Measurements from ENCODE around the gene ZNF497. TPM values are rescaled to one million over a fixed set of nuclear protein-coding genes. Genes with fewer than 3 reads are reported as not detected.

ZNF497 gene
- total and polyA plus RNA-seq, 2 of the 13 experiments (the other 11 are each of a cell fraction or from before 2014, with no cell fraction given), result 1.5 to 1.9 TPM

DNA sequence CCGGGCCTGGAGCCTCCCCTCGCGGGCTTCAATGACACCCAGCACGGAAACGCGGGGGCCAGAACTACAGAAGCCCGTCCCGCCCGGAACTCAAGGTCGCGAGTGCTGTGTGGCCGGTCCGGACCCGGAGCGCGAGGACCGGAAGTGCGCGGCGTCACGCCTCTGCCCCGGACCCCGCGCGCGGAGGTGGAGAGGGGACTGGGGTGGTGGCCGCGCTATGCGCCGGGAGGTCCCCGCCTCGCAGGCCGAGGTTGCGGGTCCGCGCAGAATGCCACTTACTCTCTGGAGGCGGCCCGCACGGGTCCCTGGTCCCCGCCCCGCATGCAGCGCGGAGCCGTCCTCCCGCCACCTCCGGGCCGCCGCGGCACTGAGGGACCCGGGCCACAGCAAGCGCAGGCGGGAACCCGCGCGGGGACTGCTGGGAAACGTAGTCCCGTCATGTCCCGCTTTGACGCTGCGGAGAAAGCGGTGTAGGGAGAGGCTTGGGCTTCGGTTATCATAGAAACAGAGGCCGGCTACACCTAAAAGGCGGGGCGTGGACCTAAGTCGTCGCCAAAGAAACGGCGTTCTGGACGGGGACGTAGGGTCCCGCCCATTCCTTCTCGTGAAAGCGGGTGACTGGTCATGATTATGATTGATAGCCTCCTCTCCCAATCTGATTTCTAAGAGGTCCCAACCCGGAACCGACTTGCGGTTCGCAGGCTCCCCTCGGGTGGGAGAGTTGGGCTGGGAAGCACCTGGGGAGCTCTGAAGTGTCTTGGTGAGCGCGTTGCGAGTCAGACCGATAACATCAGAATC, 18.3 kb upstream of the ZNF497 start, which contains the start of gene ZNF837 (continued):
- TF ChIP-seq NPAS2 (CRISPR knock-in tag; IDR thresholded peaks at IDR 0.05; ENCODE audit: borderline replicate concordance), result no peak
- peak; percentile 65; the same call in 1 of the 2 replicates for TF ChIP-seq ZNF121 (CRISPR knock-in tag; IDR thresholded peaks at IDR 0.05)
- TF ChIP-seq MTF2 (CRISPR knock-in tag; IDR thresholded peaks at IDR 0.05; ENCODE audit: borderline replicate concordance), result peak; percentile 97
- no peak for TF ChIP-seq JUND (CRISPR knock-in tag; IDR thresholded peaks at IDR 0.05)
- no peak; the same call in 1 of the 2 replicates for TF ChIP-seq HNF4A (CRISPR knock-in tag; IDR thresholded peaks at IDR 0.05)
- TF ChIP-seq, protein P1, sequence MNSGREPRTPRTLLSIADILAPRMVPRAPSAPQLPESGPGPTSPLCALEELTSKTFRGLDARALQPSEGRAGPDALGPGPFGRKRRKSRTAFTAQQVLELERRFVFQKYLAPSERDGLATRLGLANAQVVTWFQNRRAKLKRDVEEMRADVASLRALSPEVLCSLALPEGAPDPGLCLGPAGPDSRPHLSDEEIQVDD (CRISPR knock-in tag; IDR thresholded peaks at IDR 0.05; ENCODE audit: borderline replicate concordance), result peak; percentile 89; the same call in 1 of the 2 replicates
- TF ChIP-seq ZNF841 (CRISPR knock-in tag; IDR thresholded peaks at IDR 0.05; ENCODE audit: borderline replicate concordance), result no peak
- TF ChIP-seq, protein P2, sequence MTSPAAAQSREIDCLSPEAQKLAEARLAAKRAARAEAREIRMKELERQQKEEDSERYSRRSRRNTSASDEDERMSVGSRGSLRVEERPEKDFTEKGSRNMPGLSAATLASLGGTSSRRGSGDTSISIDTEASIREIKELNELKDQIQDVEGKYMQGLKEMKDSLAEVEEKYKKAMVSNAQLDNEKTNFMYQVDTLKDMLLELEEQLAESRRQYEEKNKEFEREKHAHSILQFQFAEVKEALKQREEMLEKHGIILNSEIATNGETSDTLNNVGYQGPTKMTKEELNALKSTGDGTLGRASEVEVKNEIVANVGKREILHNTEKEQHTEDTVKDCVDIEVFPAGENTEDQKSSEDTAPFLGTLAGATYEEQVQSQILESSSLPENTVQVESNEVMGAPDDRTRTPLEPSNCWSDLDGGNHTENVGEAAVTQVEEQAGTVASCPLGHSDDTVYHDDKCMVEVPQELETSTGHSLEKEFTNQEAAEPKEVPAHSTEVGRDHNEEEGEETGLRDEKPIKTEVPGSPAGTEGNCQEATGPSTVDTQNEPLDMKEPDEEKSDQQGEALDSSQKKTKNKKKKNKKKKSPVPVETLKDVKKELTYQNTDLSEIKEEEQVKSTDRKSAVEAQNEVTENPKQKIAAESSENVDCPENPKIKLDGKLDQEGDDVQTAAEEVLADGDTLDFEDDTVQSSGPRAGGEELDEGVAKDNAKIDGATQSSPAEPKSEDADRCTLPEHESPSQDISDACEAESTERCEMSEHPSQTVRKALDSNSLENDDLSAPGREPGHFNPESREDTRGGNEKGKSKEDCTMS (CRISPR knock-in tag; conservative IDR thresholded peaks at IDR 0.05), result no peak
- TF ChIP-seq BRD4 (CRISPR knock-in tag; IDR thresholded peaks at IDR 0.05), result peak; percentile 76; the same call in 1 of the 2 replicates
- TF ChIP-seq KLF11 (CRISPR knock-in tag; IDR thresholded peaks at IDR 0.05), result no peak; the same call in 1 of the 2 replicates
- no peak for TF ChIP-seq CEBPB (IDR thresholded peaks at IDR 0.05; ENCODE audit: borderline replicate concordance, low read depth, low read length)
- peak; percentile 52; the same call in 1 of the 2 replicates for TF ChIP-seq ZNF619 (CRISPR knock-in tag; IDR thresholded peaks at IDR 0.05)
- TF ChIP-seq, protein P3, sequence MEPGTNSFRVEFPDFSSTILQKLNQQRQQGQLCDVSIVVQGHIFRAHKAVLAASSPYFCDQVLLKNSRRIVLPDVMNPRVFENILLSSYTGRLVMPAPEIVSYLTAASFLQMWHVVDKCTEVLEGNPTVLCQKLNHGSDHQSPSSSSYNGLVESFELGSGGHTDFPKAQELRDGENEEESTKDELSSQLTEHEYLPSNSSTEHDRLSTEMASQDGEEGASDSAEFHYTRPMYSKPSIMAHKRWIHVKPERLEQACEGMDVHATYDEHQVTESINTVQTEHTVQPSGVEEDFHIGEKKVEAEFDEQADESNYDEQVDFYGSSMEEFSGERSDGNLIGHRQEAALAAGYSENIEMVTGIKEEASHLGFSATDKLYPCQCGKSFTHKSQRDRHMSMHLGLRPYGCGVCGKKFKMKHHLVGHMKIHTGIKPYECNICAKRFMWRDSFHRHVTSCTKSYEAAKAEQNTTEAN (CRISPR knock-in tag; conservative IDR thresholded peaks at IDR 0.05), result no peak
- peak; percentile 85 for TF ChIP-seq XRCC5 (optimal IDR thresholded peaks at IDR 0.05; ENCODE audit: low read length)
- TF ChIP-seq NRL (CRISPR knock-in tag; IDR thresholded peaks at IDR 0.05; ENCODE audit: borderline replicate concordance), result peak; percentile 91; the same call in 1 of the 2 replicates
- no peak for TF ChIP-seq TEAD2 (CRISPR knock-in tag; IDR thresholded peaks at IDR 0.05)
- TF ChIP-seq HDAC1 (CRISPR knock-in tag; IDR thresholded peaks at IDR 0.05), result peak; percentile 97
- peak; percentile 77; the same call in 1 of the 2 replicates for TF ChIP-seq GTF3A (CRISPR knock-in tag; conservative IDR thresholded peaks at IDR 0.05)
- TF ChIP-seq, protein P4, sequence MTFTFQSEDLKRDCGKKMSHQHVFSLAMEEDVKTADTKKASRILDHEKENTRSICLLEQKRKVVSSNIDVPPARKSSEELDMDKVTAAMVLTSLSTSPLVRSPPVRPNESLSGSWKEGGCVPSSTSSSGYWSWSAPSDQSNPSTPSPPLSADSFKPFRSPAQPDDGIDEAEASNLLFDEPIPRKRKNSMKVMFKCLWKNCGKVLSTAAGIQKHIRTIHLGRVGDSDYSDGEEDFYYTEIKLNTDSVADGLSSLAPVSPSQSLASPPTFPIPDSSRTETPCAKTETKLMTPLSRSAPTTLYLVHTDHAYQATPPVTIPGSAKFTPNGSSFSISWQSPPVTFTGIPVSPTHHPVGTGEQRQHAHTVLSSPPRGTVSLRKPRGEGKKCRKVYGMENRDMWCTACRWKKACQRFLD (CRISPR knock-in tag; IDR thresholded peaks at IDR 0.05; ENCODE audit: borderline replicate concordance), result 0 out of 2 replicates have a peak, but pooled peaks have one; percentile 86
- TF ChIP-seq ZSCAN25 (CRISPR knock-in tag; IDR thresholded peaks at IDR 0.05), result peak; percentile 82
- TF ChIP-seq THAP11 (CRISPR knock-in tag; IDR thresholded peaks at IDR 0.05), result peak; percentile 99
- peak; percentile 94 for TF ChIP-seq DMAP1 (CRISPR knock-in tag; IDR thresholded peaks at IDR 0.05)
- no peak for TF ChIP-seq ZNF20 (CRISPR knock-in tag; IDR thresholded peaks at IDR 0.05)
